HG03457 (cell line): ENCODE data around the gene HOXB3.

Source experiments
- ATAC-seq: cut with Tn5 transposase; IDR thresholded peaks from one replicate; pipeline ENCODE4 v1.9.1; 2021; ENCODE audit warnings: moderate number of reproducible peaks; ENCODE audit not compliant: unreplicated experiment

Gene HOXB3

DNA sequence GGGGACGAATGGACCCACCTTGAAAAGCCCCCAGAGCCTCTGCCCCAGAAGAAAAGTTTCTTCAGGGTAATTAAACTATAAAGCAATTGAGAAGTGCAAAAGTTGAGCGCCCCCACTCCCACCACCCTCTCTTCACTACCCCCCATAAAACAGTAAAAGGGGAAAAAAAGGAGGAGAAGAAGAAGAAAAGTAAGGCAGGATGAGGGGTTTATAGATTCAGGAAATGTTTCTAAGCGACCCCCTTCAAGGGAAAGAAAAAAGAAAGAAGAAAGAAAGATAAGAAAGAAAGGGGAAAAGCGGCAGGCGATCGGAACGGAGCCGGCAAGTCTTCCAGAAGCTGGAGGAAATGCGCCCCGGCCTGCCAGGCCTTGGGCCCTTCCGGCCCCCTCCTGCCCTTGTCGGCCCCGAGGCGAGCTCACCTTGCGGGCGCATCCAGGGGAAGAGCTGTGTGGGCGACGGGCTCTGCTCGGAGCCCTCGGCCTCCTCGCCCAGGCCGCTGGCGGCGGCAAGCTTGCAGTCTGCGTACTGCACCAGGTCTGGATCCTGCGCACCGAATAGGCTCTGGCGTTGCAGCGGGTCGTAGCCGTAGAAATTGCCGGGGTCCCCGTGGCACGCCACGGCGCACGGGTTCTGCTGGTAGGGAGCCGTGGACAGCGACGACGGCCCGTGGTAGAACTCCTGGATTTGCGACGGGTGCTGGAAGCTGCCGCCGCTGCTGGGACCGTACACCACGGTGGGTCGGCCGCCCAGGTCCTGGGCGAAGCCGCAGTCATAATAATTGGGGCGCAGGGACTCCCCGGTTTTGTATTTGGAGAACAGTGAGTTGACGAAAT lies 24.0 kb upstream of the HOXB3 start:
- no peak for ATAC-seq

DNA sequence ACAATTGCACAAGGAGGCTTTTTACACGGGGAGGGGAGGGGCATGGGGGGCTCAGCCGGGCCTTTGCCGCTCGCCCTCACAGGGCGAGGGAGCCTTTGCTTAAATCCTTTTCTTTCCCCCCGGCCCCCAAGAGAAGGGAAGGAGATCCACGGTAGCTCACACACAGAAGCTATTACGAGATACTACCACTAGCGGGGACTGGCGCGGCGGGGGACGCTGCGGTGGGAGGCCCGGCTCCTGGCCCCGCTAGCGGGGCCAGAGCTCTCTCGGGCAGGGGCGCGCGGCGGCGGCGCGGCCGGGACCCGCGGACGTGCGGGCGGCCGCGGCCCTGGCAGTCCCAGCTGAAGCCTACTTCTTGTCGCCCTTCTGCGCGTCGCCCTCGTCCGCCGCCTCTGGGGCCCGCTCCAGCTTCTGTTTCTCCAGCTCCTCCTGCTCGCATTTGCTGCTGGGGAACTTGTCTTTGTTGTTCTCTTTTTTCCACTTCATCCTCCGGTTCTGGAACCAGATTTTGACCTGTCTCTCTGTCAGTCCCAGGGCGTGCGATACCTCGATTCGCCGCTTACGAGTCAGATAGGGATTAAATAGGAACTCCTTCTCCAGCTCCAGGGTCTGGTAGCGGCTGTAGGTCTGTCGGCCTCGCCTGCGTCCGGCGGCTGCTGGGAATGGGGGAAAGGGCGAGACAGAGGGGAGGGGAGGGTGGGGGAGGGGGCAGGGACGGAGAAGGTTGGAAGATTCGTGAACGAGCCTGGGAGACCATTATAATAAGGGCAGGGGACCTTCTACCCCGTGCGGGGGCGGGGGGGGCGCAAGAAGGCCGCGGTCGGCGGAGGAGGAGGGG lies 23.0 kb upstream of the HOXB3 start:
- no peak for ATAC-seq

DNA sequence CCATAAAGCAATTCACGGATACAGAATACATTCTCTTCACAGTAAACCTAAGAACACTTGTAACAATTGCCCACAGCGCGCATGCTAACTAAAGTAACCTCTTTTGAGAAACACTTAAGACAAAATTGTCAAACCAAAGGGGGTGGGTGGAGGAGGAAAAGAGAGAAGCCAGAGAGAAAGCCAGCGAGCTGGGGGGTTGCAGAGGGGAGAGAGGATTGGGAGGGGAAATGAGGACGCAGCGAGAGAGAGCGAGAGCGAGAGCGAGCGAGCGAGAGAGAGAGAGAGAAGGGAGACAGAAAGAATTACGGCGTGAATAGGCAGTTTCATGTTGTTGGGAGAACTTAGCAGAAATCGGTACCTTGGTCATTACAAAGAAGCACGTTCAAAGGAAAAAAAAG lies 22.4 kb upstream of the HOXB3 start:
- no peak for ATAC-seq

DNA sequence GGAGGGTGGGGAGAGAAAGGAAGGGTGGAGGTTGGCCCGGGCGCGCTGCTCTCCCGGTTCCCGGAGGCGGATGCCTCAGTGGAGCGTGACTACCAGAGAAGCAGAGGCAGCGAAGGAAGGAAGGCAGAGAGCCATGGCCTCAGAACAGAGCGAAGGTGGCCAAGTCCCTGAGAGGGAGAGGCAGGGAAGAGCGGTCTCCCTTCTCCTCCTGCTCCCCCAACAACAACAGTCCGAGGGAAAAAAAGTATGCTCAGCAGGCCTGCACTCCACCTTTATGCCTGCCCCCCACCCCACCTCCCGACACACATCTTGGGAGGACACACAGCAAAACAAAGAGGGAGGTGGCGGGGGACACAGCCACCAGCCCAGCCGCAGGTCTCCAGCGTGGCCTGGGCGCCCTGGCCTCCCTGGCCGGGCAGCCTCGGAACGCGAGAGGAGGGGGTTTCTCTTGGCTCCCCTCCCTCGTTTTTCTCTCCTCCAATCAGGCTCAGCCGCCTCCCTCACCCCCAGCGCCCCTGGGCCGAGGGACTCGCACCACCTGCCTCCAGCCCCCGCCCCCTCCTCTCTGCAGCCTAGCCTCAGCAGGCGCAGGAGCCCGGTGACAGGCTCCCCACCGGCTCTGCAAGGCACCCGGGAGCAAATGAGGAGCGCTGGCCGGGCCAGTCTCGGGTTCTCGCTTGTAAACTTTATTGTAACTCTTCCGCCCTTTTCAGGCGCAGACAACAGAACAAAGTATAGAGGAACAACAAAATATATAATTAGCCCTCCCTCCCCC lies 21.8 kb upstream of the HOXB3 start:
- ATAC-seq = no peak

DNA sequence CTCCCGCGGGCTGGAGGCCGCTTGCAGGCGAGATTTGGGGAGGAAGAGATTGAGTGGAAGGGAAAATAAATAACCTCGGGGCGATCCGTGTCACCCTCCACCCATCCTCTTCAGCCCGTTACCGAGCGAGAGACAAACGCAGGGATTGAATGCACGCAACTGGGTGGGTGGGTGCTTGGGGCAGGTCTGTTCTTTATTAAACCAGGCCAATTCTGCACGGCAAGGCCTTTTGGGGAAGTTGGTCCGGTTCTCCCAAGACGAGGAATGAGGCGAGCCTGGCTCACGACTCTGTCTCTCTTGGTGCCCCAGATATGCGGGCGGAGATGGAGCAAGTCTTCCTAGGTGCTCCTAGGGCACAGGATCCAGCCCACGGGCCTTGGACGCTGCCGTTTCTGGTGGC lies 21.2 kb upstream of the HOXB3 start:
- ATAC-seq = no peak

DNA sequence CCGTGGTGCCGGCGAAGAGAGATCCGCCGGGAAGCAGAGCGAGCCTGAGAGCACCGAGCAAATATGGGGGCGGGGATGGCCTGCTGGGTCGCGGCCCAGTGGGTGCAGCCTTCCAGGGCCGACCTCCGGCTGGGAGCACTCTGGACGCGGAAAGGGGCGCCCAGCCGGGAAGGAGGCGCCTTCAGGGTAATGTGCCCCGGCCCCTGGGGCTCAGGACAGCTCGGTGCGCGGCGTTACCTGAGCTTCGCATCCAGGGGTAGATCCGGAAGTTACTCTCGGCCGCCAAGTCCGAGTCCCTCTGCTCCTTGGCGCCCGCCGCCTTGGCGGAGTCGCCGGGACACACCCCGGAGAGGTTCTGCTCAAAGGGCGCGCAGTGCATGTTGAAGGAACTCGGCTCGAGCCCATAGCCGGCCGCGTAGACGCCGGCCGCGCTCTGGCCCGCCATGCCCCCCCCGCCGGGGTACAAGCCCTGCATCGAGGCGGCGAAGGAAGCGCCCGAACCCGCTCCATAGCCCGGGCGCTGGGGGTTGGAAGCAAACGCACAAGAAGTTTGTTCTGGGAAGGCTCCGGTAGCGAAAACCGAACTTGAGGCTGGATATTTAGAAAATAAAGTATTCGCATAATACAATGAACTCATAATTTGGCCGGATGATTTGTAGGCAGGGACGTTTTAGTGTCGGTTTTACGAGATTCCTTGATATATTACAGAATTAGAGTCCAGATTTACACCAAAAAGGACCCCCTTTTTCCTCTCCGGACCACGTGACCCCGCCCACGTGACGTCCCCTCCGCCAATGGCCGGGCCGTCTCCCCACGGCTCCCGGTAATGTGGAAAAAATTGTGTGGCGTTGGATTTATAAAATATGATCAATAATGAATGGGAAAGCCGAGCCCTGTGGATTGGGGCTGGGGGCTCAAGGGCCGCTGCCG lies 20.5 kb upstream of the HOXB3 start, which contains the start of gene HOXB7:
Gene HOXB7, minus strand, starts transcription at position 736 of the 930 bp plus-strand sequence. Its CDS starts 99 bp downstream, at position 637.
- no peak for ATAC-seq

DNA sequence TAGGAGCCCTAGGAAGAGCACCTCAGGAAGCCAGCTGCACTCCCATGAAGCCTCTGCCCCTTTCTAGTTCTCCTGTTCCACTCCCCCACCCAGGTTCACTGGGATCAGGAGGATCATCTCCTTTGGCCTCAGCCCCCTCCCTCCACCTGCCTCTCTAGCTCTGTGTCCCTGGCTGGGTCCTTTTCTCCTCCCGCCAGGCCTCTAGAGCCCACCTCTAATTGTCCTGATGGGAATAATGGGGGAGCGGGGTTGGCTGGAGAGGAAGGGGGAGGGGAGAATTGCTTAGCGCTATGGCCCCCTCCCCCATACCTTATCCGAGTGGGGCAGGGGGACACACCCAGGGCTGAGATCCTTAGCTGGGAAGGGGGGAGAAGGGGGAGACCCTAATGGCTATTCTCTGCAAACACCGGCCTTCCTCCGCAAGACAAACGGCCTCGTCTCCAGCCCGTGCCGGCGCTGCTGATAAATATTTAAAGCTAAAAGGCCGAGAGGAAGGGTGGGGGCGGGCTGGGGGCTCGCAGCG lies 19.8 kb upstream of the HOXB3 start:
- no peak for ATAC-seq

DNA sequence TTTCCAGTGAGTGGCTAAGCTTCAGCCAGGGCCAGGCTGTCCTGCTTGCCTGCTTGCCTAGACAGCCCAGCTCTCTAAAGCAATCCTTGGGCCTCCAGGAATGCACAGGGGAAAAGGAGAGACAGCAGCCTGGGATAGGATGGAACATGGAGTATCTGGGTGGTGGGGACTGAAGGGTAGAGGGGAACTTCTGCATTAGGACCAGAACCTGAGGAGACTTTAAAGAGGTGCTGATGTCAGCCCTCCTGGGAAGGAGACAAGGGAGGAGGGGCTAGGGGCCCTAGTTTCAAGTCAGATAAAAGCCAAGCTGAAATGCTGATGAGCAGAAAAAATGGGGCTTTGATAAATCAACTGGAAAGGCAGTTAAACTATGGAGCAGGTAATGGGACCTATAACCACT lies 19.0 kb upstream of the HOXB3 start:
- ATAC-seq = no peak

DNA sequence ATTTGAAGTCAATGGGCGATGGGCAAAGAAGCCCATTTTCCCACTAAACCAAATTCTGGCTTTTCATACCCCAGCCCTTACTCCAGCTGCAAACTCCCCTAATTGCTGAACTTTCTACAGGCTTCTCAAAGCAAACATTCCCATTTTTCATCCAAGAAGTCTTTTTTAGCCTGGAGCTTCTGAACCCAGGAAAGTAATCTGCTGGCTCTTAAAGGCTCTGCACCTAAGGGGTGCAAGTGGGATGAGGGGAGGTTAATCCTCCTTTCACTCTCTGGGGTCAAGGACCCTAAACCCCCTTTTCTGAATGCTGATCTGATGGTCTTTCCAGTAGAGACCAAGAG lies 18.4 kb upstream of the HOXB3 start:
- no peak for ATAC-seq

DNA sequence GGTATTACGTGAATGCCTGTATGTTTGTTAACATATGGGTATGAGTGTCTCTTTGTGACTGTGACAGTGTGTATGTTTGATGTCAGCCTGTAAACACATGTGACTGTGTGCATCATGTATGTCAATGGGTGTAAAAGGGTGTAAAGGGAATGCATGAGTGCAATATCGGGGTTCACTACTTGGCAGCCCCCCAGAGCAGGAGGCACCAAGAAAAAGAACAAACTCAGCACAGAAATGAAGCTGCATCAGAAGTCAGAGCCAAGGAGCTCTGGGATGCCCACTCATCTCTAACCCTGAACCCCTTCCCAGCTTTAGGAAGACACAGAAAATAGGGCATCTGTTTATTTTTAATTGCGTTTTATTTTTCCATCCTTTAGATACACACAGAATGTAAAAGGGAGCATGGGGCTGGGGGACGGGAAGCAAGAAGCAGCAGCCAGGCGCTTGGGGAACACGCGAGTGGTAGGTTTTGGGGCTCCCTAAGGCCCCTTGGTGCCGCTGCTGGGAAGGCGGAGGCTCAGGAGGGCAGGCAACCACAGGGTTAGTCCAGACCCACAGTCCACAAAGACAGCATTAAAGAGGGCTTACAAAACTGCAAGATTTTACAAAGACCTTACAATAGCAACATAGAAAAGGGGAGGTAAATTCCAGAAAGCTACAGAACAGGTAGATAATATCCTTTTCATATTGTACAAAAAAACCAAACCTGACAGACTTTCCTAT lies 17.0 kb upstream of the HOXB3 start:
- ATAC-seq = no peak

DNA sequence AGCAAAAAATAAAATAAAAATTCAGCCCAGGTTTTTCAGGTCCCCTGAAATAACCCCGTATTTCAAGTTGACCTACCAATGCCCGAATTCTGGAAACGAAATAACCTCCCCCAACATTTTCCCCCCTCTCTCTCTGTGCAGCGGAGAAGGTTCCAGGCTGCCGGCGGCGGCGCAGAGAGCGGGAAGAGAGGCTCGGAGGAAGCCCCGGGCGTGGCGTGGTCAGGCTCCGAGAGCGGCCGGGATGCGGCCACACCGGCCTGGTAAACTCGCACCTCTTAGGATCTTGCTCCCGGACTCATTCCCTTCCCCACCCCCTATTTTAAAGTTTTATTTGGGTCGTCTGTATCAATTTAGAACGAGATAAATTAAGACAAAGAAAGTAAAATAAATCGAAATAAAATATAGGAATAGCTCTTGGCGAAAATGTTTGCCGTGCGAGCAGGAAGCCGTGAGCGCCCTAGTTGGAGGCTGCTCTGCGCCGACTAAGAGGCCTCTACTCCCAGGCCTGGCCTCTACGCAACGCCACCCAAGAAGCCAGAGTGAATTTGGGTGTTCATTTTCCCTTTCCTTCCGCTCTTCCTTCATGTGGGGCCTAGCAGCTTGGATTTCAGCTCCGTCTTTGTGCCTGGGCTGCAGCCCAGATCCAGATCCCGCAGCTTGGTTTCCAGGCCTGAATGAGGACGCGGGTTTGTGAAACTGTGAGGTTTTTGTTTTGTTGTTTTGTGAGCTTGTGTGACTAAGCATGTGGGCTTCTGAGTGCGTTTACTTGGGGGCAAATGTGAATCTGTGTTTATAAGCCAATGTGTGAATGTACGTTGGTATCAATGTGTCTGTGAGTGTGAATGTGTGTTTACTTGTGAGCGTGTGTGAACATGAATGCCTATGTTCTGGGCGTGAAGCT lies 16.2 kb upstream of the HOXB3 start:
- ATAC-seq = no peak

DNA sequence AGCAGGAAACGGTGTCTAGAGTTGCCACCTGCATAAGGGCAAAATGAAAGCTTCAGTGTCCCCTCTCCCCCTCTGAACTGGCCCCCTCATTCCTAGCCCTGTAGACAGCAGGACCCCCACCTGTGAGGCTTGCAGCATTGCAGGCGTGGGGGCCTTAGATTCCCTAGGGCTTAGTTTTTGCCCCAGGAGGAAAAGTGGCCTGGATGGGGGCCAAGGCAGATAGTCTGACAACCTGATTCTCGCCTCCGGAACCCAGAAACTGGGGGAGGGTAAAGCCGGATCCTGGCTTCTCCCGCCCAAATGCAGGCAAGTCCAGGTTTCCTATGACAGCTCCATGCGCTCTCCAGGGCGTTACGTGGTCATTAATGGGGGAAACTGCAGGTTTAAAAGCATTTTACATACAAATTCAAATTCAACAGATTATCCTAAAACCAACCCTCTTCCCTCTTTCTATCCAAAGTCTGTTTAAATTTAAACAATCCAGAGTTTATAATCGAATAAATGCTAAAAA lies 15.4 kb upstream of the HOXB3 start:
- no peak for ATAC-seq

DNA sequence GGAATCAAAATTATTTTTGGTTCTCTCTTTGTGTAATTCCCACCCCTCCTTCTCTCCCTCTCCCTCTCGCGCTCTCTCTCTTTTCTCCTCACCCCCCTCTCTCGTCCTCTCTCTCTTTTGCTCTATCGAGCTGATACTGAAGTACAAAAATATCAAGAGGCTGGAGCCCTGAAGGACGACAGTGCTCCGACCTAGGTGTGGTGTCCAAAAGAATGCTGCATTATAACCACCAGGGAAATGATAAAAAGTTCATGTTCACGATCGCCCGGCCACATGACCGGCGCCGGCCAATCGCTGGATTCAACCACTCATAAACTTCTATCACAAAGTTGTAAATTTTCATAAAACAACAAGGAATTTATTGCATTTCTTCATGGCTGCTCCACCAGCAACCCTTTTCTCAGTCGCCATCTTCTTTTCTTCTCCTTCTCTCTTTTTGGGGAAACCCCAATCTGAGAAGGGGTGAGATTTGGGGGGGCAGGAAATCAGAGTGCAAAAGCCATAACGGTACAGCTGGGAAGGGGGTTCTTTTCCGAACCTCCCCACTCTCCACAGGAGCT lies 14.8 kb upstream of the HOXB3 start, which contains the start of gene HOXB6:
Gene HOXB6, minus strand, starts transcription at position 217 of the 560 bp plus-strand sequence. CDS start 6,836 bp downstream, outside the sequence.
- no peak for ATAC-seq

DNA sequence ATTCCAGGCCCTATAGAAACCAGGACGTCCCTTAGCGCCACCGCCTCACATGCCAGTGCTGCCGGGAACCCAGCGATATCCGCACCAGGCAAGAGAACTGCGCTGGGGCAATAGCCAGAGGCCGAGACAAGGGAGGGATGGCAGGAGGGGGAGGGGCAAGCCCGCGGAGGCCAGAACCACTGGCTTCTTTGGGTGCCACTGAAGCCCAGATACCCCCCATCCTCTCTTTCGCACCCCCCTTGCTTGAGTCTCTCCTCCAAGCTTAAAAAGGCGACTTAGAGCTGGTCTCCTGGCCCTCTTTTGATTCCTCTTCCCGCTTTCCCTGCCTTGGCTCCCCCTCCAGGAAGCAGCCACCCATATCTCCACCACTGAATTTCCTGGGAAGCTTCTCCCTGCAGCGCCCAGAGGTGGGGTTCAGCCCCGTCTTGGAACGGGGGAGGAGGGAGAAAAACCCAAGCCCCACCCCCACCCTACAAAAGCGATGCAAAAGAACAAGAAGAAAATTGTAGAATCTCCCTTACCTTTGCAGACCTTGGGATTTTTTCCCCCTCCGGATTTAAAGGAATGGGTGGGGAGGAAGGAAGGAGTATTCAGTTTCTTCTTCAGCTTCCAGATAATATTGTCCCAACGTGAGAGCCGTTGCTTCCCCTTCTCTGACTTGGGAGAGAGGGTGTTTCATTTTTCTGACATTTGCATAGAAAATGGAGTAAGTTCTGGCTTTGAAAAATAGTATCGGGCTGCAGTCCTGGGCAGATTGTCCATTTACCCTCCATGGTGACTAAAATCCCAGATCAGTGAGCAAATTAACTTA lies 14.1 kb upstream of the HOXB3 start:
- ATAC-seq = no peak

DNA sequence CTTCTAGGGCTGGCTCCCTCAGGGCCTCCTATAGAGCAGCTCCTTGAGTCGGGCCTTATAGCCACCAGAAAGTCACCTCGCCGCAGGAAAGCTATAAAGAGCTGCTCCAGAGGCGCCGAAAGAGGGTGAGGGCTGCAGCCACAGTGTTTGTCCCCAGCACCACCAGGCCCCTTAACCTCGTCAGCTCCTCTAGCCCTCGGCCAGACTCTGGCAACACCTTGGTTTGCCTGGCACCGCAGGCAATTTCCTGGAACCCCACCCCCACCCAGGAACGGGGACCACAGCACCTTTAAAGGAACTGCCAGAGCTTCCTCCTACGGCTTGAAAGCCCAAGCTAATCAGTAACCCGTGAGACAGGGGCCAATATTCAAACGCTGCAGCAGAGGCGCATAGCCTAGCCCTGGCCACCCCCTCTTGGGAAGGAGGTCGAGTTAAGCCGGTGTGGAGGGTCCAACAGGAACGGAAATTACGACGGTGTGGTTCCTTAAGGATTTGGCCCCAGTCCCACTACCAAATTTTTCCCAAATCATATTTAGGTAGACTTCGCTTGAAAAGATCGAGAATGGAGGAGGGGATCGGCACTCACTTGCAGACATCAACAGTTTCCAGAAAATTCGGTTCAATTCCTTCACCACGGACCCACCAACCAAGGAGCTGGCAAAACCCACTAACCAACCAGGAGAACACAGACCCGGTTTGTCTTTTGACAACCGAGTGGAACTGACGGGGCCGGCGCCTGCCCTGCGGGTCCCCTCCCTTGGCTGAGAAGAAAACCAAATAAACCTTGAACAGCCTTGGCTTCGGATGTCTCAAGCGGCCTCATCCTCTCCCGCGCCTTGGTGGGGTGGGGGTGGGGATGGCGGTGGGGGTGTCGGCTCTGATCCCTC lies 11.7 kb upstream of the HOXB3 start:
- ATAC-seq = no peak

DNA sequence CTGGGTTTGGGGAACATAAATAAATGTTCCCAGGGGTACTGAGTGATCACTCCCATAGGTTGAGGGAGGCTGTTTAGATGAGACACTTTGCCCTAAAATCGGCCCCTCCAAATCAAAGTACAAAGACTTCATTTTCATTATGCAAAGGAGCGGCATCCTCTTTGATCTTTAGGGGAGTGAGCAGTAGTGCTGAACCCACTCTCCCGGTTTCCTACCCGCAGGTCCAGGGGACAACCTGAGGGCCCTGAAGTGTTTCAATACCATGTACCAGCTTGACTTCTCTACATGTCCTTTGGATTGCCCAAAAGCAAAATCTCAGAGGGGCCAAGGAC lies 11.1 kb upstream of the HOXB3 start:
- ATAC-seq = no peak
